HepG2 (cell line): Measurements from ENCODE around the gene LRP10. TPM values are rescaled to one million over a fixed set of nuclear protein-coding genes. Genes with fewer than 3 reads are reported as not detected.

ENCODE experiments used
- ATAC-seq: fragments of 200-7000 bp; cut with Tn5 transposase; 3 replicates; pipeline ENCODE4 v1.9.1; 2020; ENCODE audit warnings: mild to moderate bottlenecking, moderate library complexity
- BruUV-seq: library from RNA; stranded (reverse); fragments of 400-500 nt; replicated peaks from 2 replicates; lab custom pipeline; 2021; lab: Mats Ljungman, UMichigan
- CTCF ChIA-PET: fragments of 300-600 bp; formaldehyde crosslinking; extraction: SDS; loops from one replicate; lab custom pipeline; 2021; ENCODE audit warnings: low total read pairs, inconsistent platforms, low intra/inter-chr PET ratio; lab: Yijun Ruan, JAX
- POLR2A ChIA-PET: fragments of 350-600 bp; sonication (Branson Sonifier 250); formaldehyde crosslinking; loops from one replicate; lab custom pipeline; 2020; ENCODE audit warnings: antibody characterized with exemption, inconsistent platforms; lab: Yijun Ruan, JAX
- DNase-seq: peaks from one replicate; pipeline ENCODE4 v3.0.0-alpha.2; 2015; ENCODE audit warnings: low spot score
- FAIRE-seq: peaks from 3 replicates; lab custom pipeline; 2011; peaks lifted over from hg19 to GRCh38; lab: Jason Lieb, UNC
- H2AFZ ChIP-seq: one replicate; pipeline ENCODE4 v1.6.1; 2011; ENCODE audit warnings: low read length, inconsistent platforms
- H3K27ac ChIP-seq: fragments of 300-600 bp; 3 replicates; pipeline ENCODE4 v1.8.0; 2011; ENCODE audit warnings: mixed run types, mild to moderate bottlenecking, mixed read lengths, low read length, inconsistent platforms; ENCODE audit not compliant: insufficient read depth; ENCODE audit errors: extremely low read length
- H3K27me3 ChIP-seq, 2 experiments: fragments of 200-600 bp in 1 of 2; 2 replicates in 1 of 2; 3 replicates in 1 of 2; pipeline versions ENCODE4 v1.6.0 to v1.8.0; 2011; ENCODE audit warnings: low read length in 2 of 2, mild to moderate bottlenecking in 2 of 2, moderate library complexity in 2 of 2, inconsistent platforms in 1 of 2; ENCODE audit not compliant: insufficient read depth in 2 of 2, control insufficient read depth in 1 of 2
- H3K36me3 ChIP-seq, 2 experiments: fragments of 200-600 bp in 1 of 2; replicated peaks in 1 of 2; 2 replicates in 1 of 2; 3 replicates in 1 of 2; pipeline versions ENCODE4 v1.5.1 to v1.8.0; 2011; ENCODE audit warnings: low read length in 2 of 2, inconsistent platforms in 1 of 2; ENCODE audit not compliant: insufficient read depth in 2 of 2, control insufficient read depth in 1 of 2
- H3K4me1 ChIP-seq: 2 replicates; pipeline ENCODE4 v1.5.1; 2012; ENCODE audit warnings: low read length, inconsistent platforms; ENCODE audit not compliant: insufficient read depth
- H3K4me2 ChIP-seq: 2 replicates; pipeline ENCODE4 v1.6.0; 2011; ENCODE audit warnings: low read depth, low read length, inconsistent platforms
- H3K4me3 ChIP-seq, 3 experiments: fragments of 200-600 bp in 1 of 3; sonication (generic), shearing (Covaris generic) in 1 of 3; replicated peaks in 1 of 3; 2 replicates each; pipeline ENCODE4 v1.5.1; 2011 to 2016; ENCODE audit warnings: low read length in 3 of 3, inconsistent platforms in 2 of 3, low read depth in 2 of 3, mild to moderate bottlenecking in 2 of 3, control low read depth in 1 of 3, mixed read lengths in 1 of 3; ENCODE audit not compliant: insufficient read depth in 1 of 3
- H3K79me2 ChIP-seq: one replicate; pipeline ENCODE4 v1.6.1; 2011; ENCODE audit warnings: low read length, inconsistent platforms; ENCODE audit not compliant: insufficient read depth
- H3K9ac ChIP-seq: 2 replicates; pipeline ENCODE4 v1.6.0; 2011; ENCODE audit warnings: mild to moderate bottlenecking, low read depth, low read length, inconsistent platforms; ENCODE audit not compliant: insufficient read depth
- H3K9me3 ChIP-seq: 2 replicates; pipeline ENCODE4 v1.5.1; 2012; ENCODE audit warnings: mild to moderate bottlenecking, low read length
- H4K20me1 ChIP-seq: 2 replicates; pipeline ENCODE4 v1.6.0; 2011; ENCODE audit warnings: inconsistent platforms, mild to moderate bottlenecking, low read length, moderate library complexity; ENCODE audit not compliant: insufficient read depth
- CENPT ChIP-seq: sonication (generic); formaldehyde crosslinking; IDR thresholded peaks from 2 replicates; pipeline ENCODE4 v1.8.0; 2022; ENCODE audit warnings: low read depth, mild to moderate bottlenecking, moderate library complexity, missing genetic modification reagents
- CREB1 ChIP-seq, 2 experiments: fragments of 450-650 bp in 1 of 2; IDR thresholded peaks; 2 replicates each; pipeline ENCODE4 v1.6.1; 2016 to 2017; ENCODE audit warnings: control low read depth in 1 of 2, mild to moderate bottlenecking in 1 of 2, missing compliant biosample characterization in 1 of 2, missing genetic modification characterization in 1 of 2
- NR2F6 ChIP-seq, 2 experiments: IDR thresholded peaks; 2 replicates each; pipeline ENCODE4 v1.6.1; 2016; ENCODE audit warnings: antibody characterized with exemption in 1 of 2, mild to moderate bottlenecking in 1 of 2
- POLR2A ChIP-seq, 2 experiments: IDR thresholded peaks; 2 replicates each; pipeline ENCODE4 v1.6.1; 2011; ENCODE audit warnings: low read depth in 2 of 2, low read length in 2 of 2, mild to moderate bottlenecking in 1 of 2, moderate library complexity in 1 of 2; ENCODE audit not compliant: insufficient read depth in 1 of 2
- SPEN ChIP-seq: sonication (generic); formaldehyde crosslinking; IDR thresholded peaks from 2 replicates; pipeline ENCODE4 v1.5.1; 2020; ENCODE audit warnings: low read depth, mild to moderate bottlenecking, missing genetic modification reagents
- ZBTB1 ChIP-seq: sonication (generic); formaldehyde crosslinking; IDR thresholded peaks from 2 replicates; pipeline ENCODE4 v1.4.0; 2020; ENCODE audit warnings: missing genetic modification reagents, borderline replicate concordance
- ZBTB21 ChIP-seq: sonication (generic); formaldehyde crosslinking; IDR thresholded peaks from 2 replicates; pipeline ENCODE4 v1.4.0; 2020; ENCODE audit warnings: missing genetic modification reagents
- ZMAT3 ChIP-seq: sonication (generic); formaldehyde crosslinking; conservative IDR thresholded peaks from 2 replicates; pipeline ENCODE4 v1.7.0; 2021; ENCODE audit warnings: missing genetic modification reagents
- ZNF547 ChIP-seq: sonication (generic); formaldehyde crosslinking; IDR thresholded peaks from 2 replicates; pipeline ENCODE4 v1.5.1; 2020; ENCODE audit warnings: mild to moderate bottlenecking, missing genetic modification reagents
- WGBS: methylation state at CpG from one replicate; pipeline ENCODE4 v1.1.6; 2017; ENCODE audit warnings: low lambda C conversion rate; 5-methylcytosine and 5-hydroxymethylcytosine counted together
- in situ Hi-C: cut with HindIII; loops from 2 replicates; pipeline ENCODE4 v1.10.0; 2017; ENCODE audit warnings: low pct_unique_long_range_greater_than_20kb; ENCODE audit not compliant: extremely low pct_ligation_motif_present
- intact Hi-C: fragments of 100-400 bp; cut with micrococcal nuclease; formaldehyde crosslinking; loops from one replicate; pipeline ENCODE4 v1.10.0; 2022; ENCODE audit not compliant: unreplicated experiment
- polyA plus RNA-seq, 8 experiments: library from polyadenylated mRNA; depleted of rRNA in 3 of 8; stranded (reverse) in 7 of 8; unstranded in 1 of 8; fragments of >200 nt; fragmentation: Illumina TruSeq in 4 of 8; extraction: Trizol in 4 of 8; gene quantifications; 2 replicates each; pipeline versions ENCODE4 v1.2.1 to v1.2.3, GENCODE V29; 2011 to 2016; ENCODE audit warnings: low read depth in 4 of 8, missing spikeins in 1 of 8, mixed read lengths in 1 of 8; ENCODE audit not compliant: insufficient read depth in 1 of 8
- total RNA-seq, 5 experiments: library from RNA; depleted of rRNA; stranded (reverse); fragments of >200 nt; fragmentation: Illumina TruSeq; extraction: Trizol; gene quantifications; 2 replicates each; pipeline ENCODE4 v1.2.3, GENCODE V29; 2016; ENCODE audit warnings: low read depth in 1 of 5
- TF ChIP-seq, protein P1 (sequence below): sonication (generic); formaldehyde crosslinking; conservative IDR thresholded peaks from 2 replicates; pipeline ENCODE4 v1.8.0; 2022; ENCODE audit warnings: mild to moderate bottlenecking, moderate library complexity, missing genetic modification reagents
- TF ChIP-seq, protein P2 (sequence below): sonication (generic); formaldehyde crosslinking; IDR thresholded peaks from 2 replicates; pipeline ENCODE4 v1.4.0; 2020; ENCODE audit warnings: missing genetic modification reagents
- TF ChIP-seq, protein P3 (sequence below): sonication (generic); formaldehyde crosslinking; IDR thresholded peaks from 2 replicates; pipeline ENCODE4 v1.8.1; 2023; ENCODE audit warnings: mild to moderate bottlenecking, inconsistent platforms, moderate library complexity, missing genetic modification reagents, borderline replicate concordance

The LRP10 gene
- total and polyA plus RNA-seq, 2 of the 13 experiments (the other 11 are each of a cell fraction or from before 2014, with no cell fraction given), result 16.9 to 45.2 TPM

DNA sequence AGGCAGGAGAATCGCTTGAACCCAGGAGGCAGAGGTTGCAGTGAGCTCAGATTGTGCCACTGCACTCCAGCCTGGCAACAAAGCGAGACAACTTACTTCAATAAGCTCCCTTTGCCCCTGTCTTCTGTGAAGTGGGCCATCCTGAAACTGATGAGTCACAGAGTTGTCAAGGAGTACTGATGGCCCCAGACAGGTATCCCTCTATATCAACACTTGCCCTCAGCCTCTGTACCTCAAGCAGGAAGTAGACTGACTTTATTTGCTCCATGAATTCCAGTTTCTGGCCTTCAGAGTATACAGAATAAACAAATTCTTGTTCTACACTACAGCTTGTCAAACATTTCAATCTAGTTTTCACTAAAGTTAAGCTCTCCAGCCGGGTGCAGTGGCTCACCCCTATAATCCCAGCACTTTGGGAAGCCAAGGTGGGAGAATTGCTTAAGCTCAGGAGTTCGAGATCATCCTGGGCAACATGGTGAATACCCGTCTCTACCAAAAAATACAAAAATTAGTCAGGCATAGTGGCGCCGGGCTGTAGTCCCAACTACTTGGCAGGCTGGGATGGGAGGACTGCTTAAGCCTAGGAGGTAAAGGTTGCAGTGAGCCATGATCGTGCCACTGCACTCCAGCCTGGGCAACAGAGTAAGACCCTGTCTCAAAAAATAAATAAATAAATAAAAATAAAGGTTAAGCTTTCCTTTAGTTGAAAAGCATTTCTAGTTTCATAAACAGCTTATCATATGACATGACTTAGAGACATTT lies 16.4 kb upstream of the LRP10 start (continued):
- TF ChIP-seq, protein P1, sequence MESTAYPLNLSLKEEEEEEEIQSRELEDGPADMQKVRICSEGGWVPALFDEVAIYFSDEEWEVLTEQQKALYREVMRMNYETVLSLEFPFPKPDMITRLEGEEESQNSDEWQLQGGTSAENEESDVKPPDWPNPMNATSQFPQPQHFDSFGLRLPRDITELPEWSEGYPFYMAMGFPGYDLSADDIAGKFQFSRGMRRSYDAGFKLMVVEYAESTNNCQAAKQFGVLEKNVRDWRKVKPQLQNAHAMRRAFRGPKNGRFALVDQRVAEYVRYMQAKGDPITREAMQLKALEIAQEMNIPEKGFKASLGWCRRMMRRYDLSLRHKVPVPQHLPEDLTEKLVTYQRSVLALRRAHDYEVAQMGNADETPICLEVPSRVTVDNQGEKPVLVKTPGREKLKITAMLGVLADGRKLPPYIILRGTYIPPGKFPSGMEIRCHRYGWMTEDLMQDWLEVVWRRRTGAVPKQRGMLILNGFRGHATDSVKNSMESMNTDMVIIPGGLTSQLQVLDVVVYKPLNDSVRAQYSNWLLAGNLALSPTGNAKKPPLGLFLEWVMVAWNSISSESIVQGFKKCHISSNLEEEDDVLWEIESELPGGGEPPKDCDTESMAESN, result no peak
- TF ChIP-seq ZNF547 (CRISPR knock-in tag) (no peak), NR2F6 (IDR thresholded peaks at IDR 0.05) (no peak), NR2F6 (CRISPR knock-in tag; IDR thresholded peaks at IDR 0.05) (peak; percentile 29; the same call in 1 of the 2 replicates), ZBTB1 (CRISPR knock-in tag) (no peak), ZBTB21 (CRISPR knock-in tag) (peak; percentile 40; the same call in 1 of the 2 replicates), POLR2A (IDR thresholded peaks at IDR 0.05; ENCODE audit: insufficient read depth in 1 of 2, low read depth in 2 of 2, low read length in 2 of 2) (no peak), ZMAT3 (CRISPR knock-in tag) (no peak)
- TF ChIP-seq, protein P2, sequence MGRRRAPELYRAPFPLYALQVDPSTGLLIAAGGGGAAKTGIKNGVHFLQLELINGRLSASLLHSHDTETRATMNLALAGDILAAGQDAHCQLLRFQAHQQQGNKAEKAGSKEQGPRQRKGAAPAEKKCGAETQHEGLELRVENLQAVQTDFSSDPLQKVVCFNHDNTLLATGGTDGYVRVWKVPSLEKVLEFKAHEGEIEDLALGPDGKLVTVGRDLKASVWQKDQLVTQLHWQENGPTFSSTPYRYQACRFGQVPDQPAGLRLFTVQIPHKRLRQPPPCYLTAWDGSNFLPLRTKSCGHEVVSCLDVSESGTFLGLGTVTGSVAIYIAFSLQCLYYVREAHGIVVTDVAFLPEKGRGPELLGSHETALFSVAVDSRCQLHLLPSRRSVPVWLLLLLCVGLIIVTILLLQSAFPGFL (CRISPR knock-in tag), result no peak
- TF ChIP-seq, all 625 proteins: peak for 60

DNA sequence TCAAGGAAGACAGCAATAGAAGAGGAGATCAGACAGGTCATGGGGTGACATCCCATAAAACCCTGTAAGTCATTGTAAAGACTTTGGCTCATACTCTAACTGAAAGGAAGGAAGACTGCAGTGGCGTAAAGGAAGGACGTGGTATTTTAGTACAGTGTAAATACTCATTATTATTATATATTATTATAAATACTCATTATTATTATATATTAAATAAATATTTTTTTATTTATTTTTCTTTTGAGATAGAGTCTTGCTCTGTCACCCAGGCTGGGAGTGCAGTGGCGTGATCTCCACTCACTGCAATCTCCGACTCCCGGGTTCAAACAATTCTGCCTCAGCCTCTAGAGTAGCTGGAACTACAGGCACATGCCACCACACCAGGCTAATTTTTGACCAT lies 15.1 kb upstream of the LRP10 start:
- Histone ChIP-seq H4K20me1 (no peaks in the 10 kb centered on the region), H3K27ac (no peak overlapping the region), H3K79me2 (no peaks in the 10 kb centered on the region), H3K27me3 (peaks cover under 1 to 4% of the 10 kb centered on the region in 2 experiments; a peak in 2 of 5 replicates), H3K9ac (no peak overlapping the region), H3K4me3 (no peak overlapping the region), H3K9me3 (no peaks in the 10 kb centered on the region), H3K36me3 (no peaks in the 10 kb centered on the region), H2AFZ (no peak overlapping the region), H3K4me1 (peaks cover 42% of the 10 kb centered on the region), H3K4me2 (no peak overlapping the region)
- DNase-seq, result no peak
- BruUV-seq, result no TSS peak
- no peak for ATAC-seq
- in situ Hi-C loops, result loop anchor here (10.0 kb wide), 1 partner anchor 82 kb away; no protein-coding TSS in a partner anchor
- WGBS, result 79% methylated on average over 5 of the region's 5 CpGs
- intact Hi-C loops, result no loop called here
- ChIA-PET CTCF (no interaction called here), POLR2A (interaction anchor here (2.5 kb wide), 1 partner anchor 26 kb away, joined by 11 read pairs; the partner anchor contains the start of gene MRPL52)
- no peak for TF ChIP-seq CREB1 (IDR thresholded peaks at IDR 0.05)
- no peak for TF ChIP-seq CREB1 (CRISPR knock-in tag; IDR thresholded peaks at IDR 0.05)
- TF ChIP-seq CENPT, result no peak
- 0 out of 2 replicates have a peak, but pooled peaks have one; percentile 30 for TF ChIP-seq SPEN (CRISPR knock-in tag)
- TF ChIP-seq, protein P3, sequence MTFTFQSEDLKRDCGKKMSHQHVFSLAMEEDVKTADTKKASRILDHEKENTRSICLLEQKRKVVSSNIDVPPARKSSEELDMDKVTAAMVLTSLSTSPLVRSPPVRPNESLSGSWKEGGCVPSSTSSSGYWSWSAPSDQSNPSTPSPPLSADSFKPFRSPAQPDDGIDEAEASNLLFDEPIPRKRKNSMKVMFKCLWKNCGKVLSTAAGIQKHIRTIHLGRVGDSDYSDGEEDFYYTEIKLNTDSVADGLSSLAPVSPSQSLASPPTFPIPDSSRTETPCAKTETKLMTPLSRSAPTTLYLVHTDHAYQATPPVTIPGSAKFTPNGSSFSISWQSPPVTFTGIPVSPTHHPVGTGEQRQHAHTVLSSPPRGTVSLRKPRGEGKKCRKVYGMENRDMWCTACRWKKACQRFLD (CRISPR knock-in tag), result no peak
- no peak for FAIRE-seq
